Prostate gland (tissue), 2 donors: ENCODE results near the gene JAGN1. TPM values are rescaled to one million over a fixed set of nuclear protein-coding genes. Genes with fewer than 3 reads are reported as not detected.

Source experiments
- DNase-seq: peaks from one replicate; pipeline ENCODE4 v3.0.0-alpha.2; 2019; ENCODE audit warnings: low spot score
- H3K27ac ChIP-seq, 2 donors: fragments of 200-600 bp; sonication (generic); 2 replicates each; pipeline ENCODE4 v1.5.1; 2017 to 2019
- H3K27me3 ChIP-seq: fragments of 200-600 bp; sonication (generic); replicated peaks from 2 replicates; pipeline ENCODE4 v1.5.1; 2019; ENCODE audit not compliant: insufficient read depth
- H3K36me3 ChIP-seq, 2 donors: fragments of 200-600 bp; sonication (generic); 1 replicate in 1 of 2; 2 replicates in 1 of 2; pipeline versions ENCODE4 v1.5.1 to v1.8.1; 2017 to 2019
- H3K4me1 ChIP-seq: fragments of 200-600 bp; sonication (generic); replicated peaks from 2 replicates; pipeline ENCODE4 v1.5.1; 2019
- H3K4me3 ChIP-seq, 2 donors: fragments of 200-600 bp; sonication (generic); 2 replicates each; pipeline ENCODE4 v1.5.1; 2017 to 2019
- H3K9me3 ChIP-seq: fragments of 200-600 bp; sonication (generic); 2 replicates; pipeline ENCODE4 v1.5.1; 2017
- POLR2A ChIP-seq: fragments of 450-650 bp; IDR thresholded peaks from one replicate; pipeline ENCODE4 v1.6.1; 2016; ENCODE audit warnings: antibody characterized with exemption, mild to moderate bottlenecking
- POLR2AphosphoS5 ChIP-seq: sonication (generic); formaldehyde crosslinking; IDR thresholded peaks from one replicate; pipeline ENCODE4 v1.6.1; 2017; ENCODE audit warnings: antibody characterized with exemption
- WGBS: methylation state at CpG from one replicate; pipeline ENCODE4 v1.1.5; 2018; 5-methylcytosine and 5-hydroxymethylcytosine counted together
- intact Hi-C: fragments of 100-400 bp; cut with DNase I; formaldehyde crosslinking; loops from one replicate; pipeline ENCODE4 v1.14.2; 2022
- total RNA-seq, 2 donors: library from RNA; depleted of rRNA; stranded (reverse); fragments of >200 nt; gene quantifications; one replicate each; pipeline ENCODE4 v1.1.0, GENCODE V29; 2016
- TF ChIP-seq, protein P1 (sequence below), 4 experiments: fragments of 200-600 bp in 2 of 4; fragments of 450-650 bp in 2 of 4; sonication (generic) in 2 of 4; IDR thresholded peaks; 1 replicate in 3 of 4; 2 replicates in 1 of 4; pipeline ENCODE4 v1.5.1; 2016 to 2019; ENCODE audit warnings: antibody characterized with exemption in 4 of 4, mild to moderate bottlenecking in 2 of 4, moderate library complexity in 2 of 4

The JAGN1 gene
- total RNA-seq, 2 donors from 2014 or later, result 37.0 to 61.5 TPM

DNA sequence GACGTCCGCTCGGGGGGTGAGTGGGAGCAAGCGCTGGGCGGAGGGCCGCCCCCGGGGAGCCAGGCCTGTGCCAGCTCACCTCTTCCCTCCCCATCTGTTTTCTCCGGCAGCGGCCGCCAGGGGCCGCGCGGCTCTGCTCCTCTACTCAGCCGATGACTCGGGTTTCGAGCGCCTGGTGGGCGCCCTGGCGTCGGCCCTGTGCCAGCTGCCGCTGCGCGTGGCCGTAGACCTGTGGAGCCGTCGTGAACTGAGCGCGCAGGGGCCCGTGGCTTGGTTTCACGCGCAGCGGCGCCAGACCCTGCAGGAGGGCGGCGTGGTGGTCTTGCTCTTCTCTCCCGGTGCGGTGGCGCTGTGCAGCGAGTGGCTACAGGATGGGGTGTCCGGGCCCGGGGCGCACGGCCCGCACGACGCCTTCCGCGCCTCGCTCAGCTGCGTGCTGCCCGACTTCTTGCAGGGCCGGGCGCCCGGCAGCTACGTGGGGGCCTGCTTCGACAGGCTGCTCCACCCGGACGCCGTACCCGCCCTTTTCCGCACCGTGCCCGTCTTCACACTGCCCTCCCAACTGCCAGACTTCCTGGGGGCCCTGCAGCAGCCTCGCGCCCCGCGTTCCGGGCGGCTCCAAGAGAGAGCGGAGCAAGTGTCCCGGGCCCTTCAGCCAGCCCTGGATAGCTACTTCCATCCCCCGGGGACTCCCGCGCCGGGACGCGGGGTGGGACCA, 42.6 kb downstream of the JAGN1 start:
- intact Hi-C loops, result loop anchor here (5.0 kb wide), 1 partner anchor 91 kb away; the partner anchor contains the start of gene RPUSD3
- no peaks in the 10 kb centered on the region for H3K27me3 ChIP-seq
- H3K9me3 ChIP-seq, result no peaks in the 10 kb centered on the region
- under 1% methylated on average over 42 of the region's 77 CpGs for WGBS
- H3K4me3 ChIP-seq, result peak overlapping the region; percentile 56 to 62
- TF ChIP-seq POLR2A (no peak), POLR2AphosphoS5 (peak; percentile 27)
- TF ChIP-seq, protein P1, sequence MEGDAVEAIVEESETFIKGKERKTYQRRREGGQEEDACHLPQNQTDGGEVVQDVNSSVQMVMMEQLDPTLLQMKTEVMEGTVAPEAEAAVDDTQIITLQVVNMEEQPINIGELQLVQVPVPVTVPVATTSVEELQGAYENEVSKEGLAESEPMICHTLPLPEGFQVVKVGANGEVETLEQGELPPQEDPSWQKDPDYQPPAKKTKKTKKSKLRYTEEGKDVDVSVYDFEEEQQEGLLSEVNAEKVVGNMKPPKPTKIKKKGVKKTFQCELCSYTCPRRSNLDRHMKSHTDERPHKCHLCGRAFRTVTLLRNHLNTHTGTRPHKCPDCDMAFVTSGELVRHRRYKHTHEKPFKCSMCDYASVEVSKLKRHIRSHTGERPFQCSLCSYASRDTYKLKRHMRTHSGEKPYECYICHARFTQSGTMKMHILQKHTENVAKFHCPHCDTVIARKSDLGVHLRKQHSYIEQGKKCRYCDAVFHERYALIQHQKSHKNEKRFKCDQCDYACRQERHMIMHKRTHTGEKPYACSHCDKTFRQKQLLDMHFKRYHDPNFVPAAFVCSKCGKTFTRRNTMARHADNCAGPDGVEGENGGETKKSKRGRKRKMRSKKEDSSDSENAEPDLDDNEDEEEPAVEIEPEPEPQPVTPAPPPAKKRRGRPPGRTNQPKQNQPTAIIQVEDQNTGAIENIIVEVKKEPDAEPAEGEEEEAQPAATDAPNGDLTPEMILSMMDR (IDR thresholded peaks at IDR 0.05), result peak; percentile 26 to 89 (median 79)
- H3K36me3 ChIP-seq, result peaks cover 0 to 4% of the 10 kb centered on the region in 2 donors
- peak overlapping the region; percentile 91 to 93 for H3K27ac ChIP-seq
- peak; percentile 63 for DNase-seq
- peaks cover 7% of the 10 kb centered on the region for H3K4me1 ChIP-seq

DNA sequence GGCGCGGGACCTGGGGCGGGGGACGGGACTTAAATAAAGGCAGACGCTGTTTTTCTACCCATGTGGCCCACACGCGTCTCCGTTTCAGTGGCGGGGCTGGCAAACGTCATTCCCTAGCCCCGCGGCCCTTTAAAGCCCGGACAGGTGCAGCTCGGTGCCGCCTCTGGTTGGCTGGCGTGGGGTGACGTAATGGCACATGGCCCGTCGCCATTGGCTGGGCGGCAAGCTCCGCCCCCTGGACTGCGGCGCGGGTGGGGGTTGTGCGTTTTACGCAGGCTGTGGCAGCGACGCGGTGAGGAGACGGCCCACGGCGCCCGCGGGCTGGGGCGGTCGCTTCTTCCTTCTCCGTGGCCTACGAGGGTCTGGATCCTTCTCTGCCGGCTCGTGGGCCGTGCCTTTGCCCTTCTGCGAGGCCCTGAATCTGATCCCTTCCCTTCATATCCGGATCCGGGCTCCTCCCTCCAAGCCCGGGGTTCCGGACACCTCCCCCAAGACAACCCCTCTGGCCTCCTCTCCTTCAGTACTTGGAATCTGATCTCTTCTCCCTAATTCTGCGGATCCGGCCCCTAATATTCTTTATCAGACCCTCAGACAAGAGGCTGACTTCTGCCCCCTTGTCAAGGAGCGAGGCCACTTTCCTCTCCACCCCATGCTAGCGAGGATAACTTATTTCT, 43.3 kb downstream of the JAGN1 start, which contains the start of gene CRELD1:
CRELD1 (plus strand) TSS at position 274 of the 674 bp plus-strand sequence. CDS start 605 bp downstream, outside the sequence.
- peak within 1 kb of the TSS; percentile 91 to 93 for H3K27ac ChIP-seq
- H3K36me3 ChIP-seq, result peaks cover 0 to 4% of the 10 kb centered on the region in 2 donors
- under 1% methylated on average over 48 of the region's 50 CpGs for WGBS
- intact Hi-C loops, result loop anchor here (5.0 kb wide), 1 partner anchor 91 kb away; the partner anchor contains the start of gene RPUSD3
- TF ChIP-seq, protein P1 (IDR thresholded peaks at IDR 0.05), result no peak
- peak; percentile 85 for TF ChIP-seq POLR2A
- TF ChIP-seq POLR2AphosphoS5, result peak; percentile 94
- peak within 1 kb of the TSS; percentile 56 to 62 for H3K4me3 ChIP-seq
- no peaks in the 10 kb centered on the region for H3K9me3 ChIP-seq
- DNase-seq, result peak; percentile 93
- peaks cover 7% of the 10 kb centered on the region for H3K4me1 ChIP-seq
- H3K27me3 ChIP-seq, result no peaks in the 10 kb centered on the region

- no peaks in the 10 kb centered on the region for H3K9me3 ChIP-seq
- DNase-seq, result no peak
- intact Hi-C loops, result loop anchor here (5.0 kb wide), 1 partner anchor 92 kb away; the partner anchor contains the start of gene RPUSD3
- WGBS, result 15% methylated on average over 11 of the region's 11 CpGs
- peaks cover 0 to 4% of the 10 kb centered on the region in 2 donors for H3K36me3 ChIP-seq
- H3K4me1 ChIP-seq, result peaks cover 7% of the 10 kb centered on the region
- peak overlapping the region; percentile 91 to 93 for H3K27ac ChIP-seq
- H3K27me3 ChIP-seq, result no peaks in the 10 kb centered on the region
- H3K4me3 ChIP-seq, result peak overlapping the region; percentile 56 to 62
- TF ChIP-seq, protein P1 (IDR thresholded peaks at IDR 0.05), result peak in 3 of 4 experiments; percentile 18 to 30 (median 24)
- TF ChIP-seq POLR2AphosphoS5 (no peak), POLR2A (no peak)
Measured at GRCh38 chr3:9934235-9934621, 43.8 kb downstream of the JAGN1 start.

DNA sequence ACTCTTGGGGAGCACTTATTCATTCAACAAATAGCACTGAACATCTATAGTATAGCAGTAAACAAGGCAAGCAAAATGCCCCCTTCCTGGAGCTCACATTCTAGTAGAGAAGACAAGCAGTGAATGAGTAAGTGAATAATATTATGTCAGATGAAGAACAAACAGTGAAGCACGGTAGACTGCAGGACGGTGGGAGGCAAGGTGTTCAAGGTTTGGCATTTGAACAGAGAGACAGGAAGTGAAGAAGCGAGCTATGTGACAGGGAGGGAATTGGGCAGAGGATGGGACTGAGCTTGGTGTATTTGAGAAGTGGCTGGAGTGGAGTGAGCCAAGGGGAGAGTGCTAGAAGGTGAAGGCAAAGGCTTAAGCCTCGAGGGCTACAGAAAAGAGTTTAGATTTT, 44.6 kb downstream of the JAGN1 start:
- no peak for DNase-seq
- TF ChIP-seq, protein P1 (IDR thresholded peaks at IDR 0.05), result no peak
- TF ChIP-seq POLR2AphosphoS5, result no peak
- no peak for TF ChIP-seq POLR2A
- Histone ChIP-seq H3K4me1 (peaks cover 7% of the 10 kb centered on the region), H3K4me3 (peak overlapping the region in 1 of 2 donors; percentile 62), H3K27ac (peak overlapping the region in 1 of 2 donors; percentile 91), H3K36me3 (peaks cover 0 to 4% of the 10 kb centered on the region in 2 donors), H3K9me3 (no peaks in the 10 kb centered on the region), H3K27me3 (no peaks in the 10 kb centered on the region)
- WGBS, result 56% methylated on average over 4 of the region's 4 CpGs
- intact Hi-C loops, result loop anchor here (5.0 kb wide), 1 partner anchor 93 kb away; the partner anchor contains the start of gene RPUSD3
